ENCODE results near the gene SGO2.

Gene SGO2

GRCh38 chr2:200614249-200614648 is 88.2 kb downstream of the SGO2 start:
- no peak overlapping the region for H4K8ac ChIP-seq (ENCODE audit: low read depth, low read length)

GRCh38 chr2:200615247-200615646 is 89.2 kb downstream of the SGO2 start:
- H3K79me1 ChIP-seq (ENCODE audit: low read depth, low read length): no peaks in the 10 kb centered on the region
- no CpG with 5 or more reads among the region's 1 CpG for WGBS, 2 donors (ENCODE audit: extremely low coverage in 2 of 2, insufficient read length in 2 of 2, insufficient replicate concordance in 1 of 2)
- H3K27me3 ChIP-seq (ENCODE audit: control insufficient read depth in 3 of 3, insufficient read depth in 3 of 3, low read depth in 1 of 3, low read length in 3 of 3): no peaks in the 10 kb centered on the region
- no peaks in the 10 kb centered on the region for H3K4me1 ChIP-seq (ENCODE audit: control insufficient read depth in 2 of 2, insufficient read depth in 1 of 2, low read depth in 1 of 2, low read length in 2 of 2)
- no peak overlapping the region for H3K23ac ChIP-seq (ENCODE audit: low read depth, low read length, poor library complexity)
- no peak overlapping the region for H3K9ac ChIP-seq (ENCODE audit: low read depth, low read length, poor library complexity)
- no peak overlapping the region for H4K91ac ChIP-seq (ENCODE audit: low read depth, low read length, poor library complexity)
- no peak overlapping the region for H4K8ac ChIP-seq (ENCODE audit: low read depth, low read length)
- no peak overlapping the region for H2BK15ac ChIP-seq (ENCODE audit: low read length)
- no peak overlapping the region for H3K4me3 ChIP-seq (ENCODE audit: low read length in 2 of 2)
- no peak overlapping the region for H3K14ac ChIP-seq (ENCODE audit: low read length)
- H3K27ac ChIP-seq (replicated peaks; ENCODE audit: low read length): no peak overlapping the region
- no peak overlapping the region for H2AK5ac ChIP-seq (ENCODE audit: low read depth, low read length)
- H2BK5ac ChIP-seq (ENCODE audit: low read length): no peak overlapping the region
- H3K9me3 ChIP-seq (replicated peaks in 1 of 2; ENCODE audit: control insufficient read depth in 2 of 2, insufficient read depth in 1 of 2, low read depth in 1 of 2, low read length in 2 of 2): no peaks in the 10 kb centered on the region
- DNase-seq (ENCODE audit: low spot score): no peak
- no peaks in the 10 kb centered on the region for H3K36me3 ChIP-seq (replicated peaks in 1 of 2; ENCODE audit: control insufficient read depth in 2 of 2, insufficient read depth in 2 of 2, low read length in 2 of 2)
- no peak overlapping the region for H2BK120ac ChIP-seq (ENCODE audit: low read depth, low read length)
- no peak overlapping the region for H3K4ac ChIP-seq (ENCODE audit: low read length)
- no peak overlapping the region for H2AFZ ChIP-seq (ENCODE audit: low read length)
- H3K18ac ChIP-seq (ENCODE audit: low read length): no peak overlapping the region
- no peak overlapping the region for H3K4me2 ChIP-seq (ENCODE audit: insufficient read depth, low read length, poor library complexity, severe bottlenecking)
- no peak overlapping the region for H2BK12ac ChIP-seq (ENCODE audit: low read length)

More at GRCh38 chr2:200614249-200614648, 88.2 kb downstream of the SGO2 start:
- Histone ChIP-seq H3K9me3 (replicated peaks in 1 of 2; ENCODE audit: control insufficient read depth in 2 of 2, insufficient read depth in 1 of 2, low read depth in 1 of 2, low read length in 2 of 2) (no peaks in the 10 kb centered on the region), H3K4me1 (ENCODE audit: control insufficient read depth in 2 of 2, insufficient read depth in 1 of 2, low read depth in 1 of 2, low read length in 2 of 2) (no peaks in the 10 kb centered on the region), H3K4me2 (ENCODE audit: insufficient read depth, low read length, poor library complexity, severe bottlenecking) (no peak overlapping the region), H3K14ac (ENCODE audit: low read length) (no peak overlapping the region), H3K9ac (ENCODE audit: low read depth, low read length, poor library complexity) (no peak overlapping the region), H3K27ac (replicated peaks; ENCODE audit: low read length) (no peak overlapping the region), H2BK15ac (ENCODE audit: low read length) (no peak overlapping the region), H4K91ac (ENCODE audit: low read depth, low read length, poor library complexity) (no peak overlapping the region), H2AK5ac (ENCODE audit: low read depth, low read length) (no peak overlapping the region), H3K4ac (ENCODE audit: low read length) (no peak overlapping the region), H3K79me1 (ENCODE audit: low read depth, low read length) (no peaks in the 10 kb centered on the region), H3K23ac (ENCODE audit: low read depth, low read length, poor library complexity) (no peak overlapping the region), H2BK5ac (ENCODE audit: low read length) (no peak overlapping the region), H3K18ac (ENCODE audit: low read length) (no peak overlapping the region), H3K36me3 (replicated peaks in 1 of 2; ENCODE audit: control insufficient read depth in 2 of 2, insufficient read depth in 2 of 2, low read length in 2 of 2) (no peaks in the 10 kb centered on the region), H3K27me3 (ENCODE audit: control insufficient read depth in 3 of 3, insufficient read depth in 3 of 3, low read depth in 1 of 3, low read length in 3 of 3) (no peaks in the 10 kb centered on the region), H3K4me3 (ENCODE audit: low read length in 2 of 2) (no peak overlapping the region), H2AFZ (ENCODE audit: low read length) (no peak overlapping the region), H2BK120ac (ENCODE audit: low read depth, low read length) (no peak overlapping the region), H2BK12ac (ENCODE audit: low read length) (no peak overlapping the region)
- no peak for DNase-seq (ENCODE audit: low spot score)
- WGBS, 2 donors (ENCODE audit: extremely low coverage in 2 of 2, insufficient read length in 2 of 2, insufficient replicate concordance in 1 of 2): no CpG with 5 or more reads among the region's 2 CpGs

GRCh38 chr2:200616193-200616592 is 90.2 kb downstream of the SGO2 start:
- Histone ChIP-seq H3K4ac (ENCODE audit: low read length) (no peak overlapping the region), H3K14ac (ENCODE audit: low read length) (no peak overlapping the region), H4K91ac (ENCODE audit: low read depth, low read length, poor library complexity) (no peak overlapping the region), H3K36me3 (replicated peaks in 1 of 2; ENCODE audit: control insufficient read depth in 2 of 2, insufficient read depth in 2 of 2, low read length in 2 of 2) (no peaks in the 10 kb centered on the region), H2BK12ac (ENCODE audit: low read length) (no peak overlapping the region), H3K4me3 (ENCODE audit: low read length in 2 of 2) (no peak overlapping the region), H3K9me3 (replicated peaks in 1 of 2; ENCODE audit: control insufficient read depth in 2 of 2, insufficient read depth in 1 of 2, low read depth in 1 of 2, low read length in 2 of 2) (no peaks in the 10 kb centered on the region), H2BK120ac (ENCODE audit: low read depth, low read length) (no peak overlapping the region), H2AK5ac (ENCODE audit: low read depth, low read length) (no peak overlapping the region), H3K27ac (replicated peaks; ENCODE audit: low read length) (no peak overlapping the region), H2BK5ac (ENCODE audit: low read length) (no peak overlapping the region), H3K79me1 (ENCODE audit: low read depth, low read length) (no peaks in the 10 kb centered on the region), H3K18ac (ENCODE audit: low read length) (no peak overlapping the region), H3K9ac (ENCODE audit: low read depth, low read length, poor library complexity) (no peak overlapping the region), H3K27me3 (ENCODE audit: control insufficient read depth in 3 of 3, insufficient read depth in 3 of 3, low read depth in 1 of 3, low read length in 3 of 3) (no peaks in the 10 kb centered on the region), H3K23ac (ENCODE audit: low read depth, low read length, poor library complexity) (no peak overlapping the region), H2BK15ac (ENCODE audit: low read length) (no peak overlapping the region), H2AFZ (ENCODE audit: low read length) (no peak overlapping the region), H4K8ac (ENCODE audit: low read depth, low read length) (no peak overlapping the region), H3K4me1 (ENCODE audit: control insufficient read depth in 2 of 2, insufficient read depth in 1 of 2, low read depth in 1 of 2, low read length in 2 of 2) (no peaks in the 10 kb centered on the region), H3K4me2 (ENCODE audit: insufficient read depth, low read length, poor library complexity, severe bottlenecking) (no peak overlapping the region)
- DNase-seq (ENCODE audit: low spot score): no peak
- WGBS, 2 donors (ENCODE audit: extremely low coverage in 2 of 2, insufficient read length in 2 of 2, insufficient replicate concordance in 1 of 2): no CpG with 5 or more reads among the region's 5 CpGs

GRCh38 chr2:200616656-200617055 is 90.6 kb downstream of the SGO2 start:
- H3K36me3 ChIP-seq (replicated peaks in 1 of 2; ENCODE audit: control insufficient read depth in 2 of 2, insufficient read depth in 2 of 2, low read length in 2 of 2): no peaks in the 10 kb centered on the region
- H3K14ac ChIP-seq (ENCODE audit: low read length): no peak overlapping the region
- no peak overlapping the region for H2BK5ac ChIP-seq (ENCODE audit: low read length)
- no peaks in the 10 kb centered on the region for H3K27me3 ChIP-seq (ENCODE audit: control insufficient read depth in 3 of 3, insufficient read depth in 3 of 3, low read depth in 1 of 3, low read length in 3 of 3)
- H3K4me2 ChIP-seq (ENCODE audit: insufficient read depth, low read length, poor library complexity, severe bottlenecking): no peak overlapping the region
- H2BK12ac ChIP-seq (ENCODE audit: low read length): no peak overlapping the region
- no peak overlapping the region for H2BK120ac ChIP-seq (ENCODE audit: low read depth, low read length)
- no CpG with 5 or more reads among the region's 4 CpGs for WGBS, 2 donors (ENCODE audit: extremely low coverage in 2 of 2, insufficient read length in 2 of 2, insufficient replicate concordance in 1 of 2)
- no peak overlapping the region for H3K23ac ChIP-seq (ENCODE audit: low read depth, low read length, poor library complexity)
- H3K4ac ChIP-seq (ENCODE audit: low read length): no peak overlapping the region
- DNase-seq (ENCODE audit: low spot score): no peak
- H2BK15ac ChIP-seq (ENCODE audit: low read length): no peak overlapping the region
- H2AFZ ChIP-seq (ENCODE audit: low read length): no peak overlapping the region
- H3K18ac ChIP-seq (ENCODE audit: low read length): no peak overlapping the region
- no peaks in the 10 kb centered on the region for H3K79me1 ChIP-seq (ENCODE audit: low read depth, low read length)
- no peak overlapping the region for H4K8ac ChIP-seq (ENCODE audit: low read depth, low read length)
- H2AK5ac ChIP-seq (ENCODE audit: low read depth, low read length): no peak overlapping the region
- H3K27ac ChIP-seq (replicated peaks; ENCODE audit: low read length): no peak overlapping the region
- H4K91ac ChIP-seq (ENCODE audit: low read depth, low read length, poor library complexity): no peak overlapping the region
- no peaks in the 10 kb centered on the region for H3K9me3 ChIP-seq (replicated peaks in 1 of 2; ENCODE audit: control insufficient read depth in 2 of 2, insufficient read depth in 1 of 2, low read depth in 1 of 2, low read length in 2 of 2)
- no peaks in the 10 kb centered on the region for H3K4me1 ChIP-seq (ENCODE audit: control insufficient read depth in 2 of 2, insufficient read depth in 1 of 2, low read depth in 1 of 2, low read length in 2 of 2)
- H3K9ac ChIP-seq (ENCODE audit: low read depth, low read length, poor library complexity): no peak overlapping the region
- H3K4me3 ChIP-seq (ENCODE audit: low read length in 2 of 2): no peak overlapping the region

Data from neuronal stem cell (in vitro differentiated cells).